GM18868 (cell line): ENCODE measurements around the gene MCM7.

Experiments
- ATAC-seq: cut with Tn5 transposase; IDR thresholded peaks from one replicate; pipeline ENCODE4 v1.9.1; 2021; ENCODE audit warnings: mild to moderate bottlenecking, moderate library complexity; ENCODE audit not compliant: unreplicated experiment

Gene MCM7

DNA sequence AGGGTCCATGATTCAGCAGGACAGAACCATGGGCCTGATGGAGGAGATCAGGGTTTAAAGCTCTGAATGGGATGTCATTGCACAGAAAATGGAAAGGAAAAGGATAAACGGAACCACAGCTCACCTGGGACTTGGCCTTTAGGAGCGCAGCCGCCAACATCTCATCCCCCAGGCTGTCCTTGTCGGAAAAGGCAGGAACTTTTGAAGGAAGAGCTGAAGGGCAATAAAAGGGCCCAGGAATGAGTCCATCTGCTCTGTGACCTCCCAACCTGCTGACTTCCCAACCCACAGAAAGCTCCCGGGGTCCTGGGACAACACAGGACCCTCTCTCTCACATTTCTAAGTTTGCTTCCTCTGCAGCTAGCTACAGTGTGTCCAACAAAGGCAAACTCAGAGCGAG, 25.8 kb downstream of the MCM7 start:
- ATAC-seq = no peak

- ATAC-seq = no peak
Measured at GRCh38 chr7:100074841-100075240, 26.4 kb downstream of the MCM7 start.

GRCh38 chr7:100072462-100072861, 28.7 kb downstream of the MCM7 start:
- no peak for ATAC-seq

DNA sequence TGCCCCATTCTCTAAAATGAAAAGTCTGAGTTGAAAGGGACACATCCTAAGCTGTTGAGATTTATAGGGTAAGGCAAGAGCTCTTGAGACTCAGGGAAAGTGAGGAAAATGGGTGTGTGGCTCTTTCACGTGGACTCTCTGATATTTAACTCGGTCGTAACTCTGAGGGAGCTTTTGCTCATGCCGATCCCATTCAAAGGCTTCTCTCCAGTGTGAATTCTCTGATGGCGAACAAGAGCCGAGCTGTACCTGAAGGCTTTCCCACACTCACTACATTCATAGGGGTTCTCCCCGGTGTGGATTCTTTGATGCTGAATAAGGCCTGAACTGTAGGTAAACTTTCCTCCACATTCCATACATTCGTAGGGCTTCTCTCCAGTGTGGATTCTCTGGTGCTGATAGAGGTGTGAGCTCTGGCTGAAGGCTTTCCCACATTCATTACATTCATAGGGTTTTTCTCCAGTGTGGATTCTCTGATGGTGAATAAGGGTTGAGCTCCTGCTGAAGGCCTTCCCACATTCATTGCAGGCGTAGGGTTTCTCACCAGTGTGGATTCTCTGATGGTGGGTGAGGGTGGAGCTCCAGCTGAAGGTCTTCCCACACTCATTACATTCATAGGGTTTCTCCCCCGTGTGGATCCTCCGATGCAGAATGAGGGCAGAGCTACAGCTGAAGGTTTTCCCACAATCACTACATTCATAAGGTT, 30.0 kb downstream of the MCM7 start:
- no peak for ATAC-seq

- no peak for ATAC-seq
Measured at GRCh38 chr7:100069991-100070390, 31.2 kb downstream of the MCM7 start.

GRCh38 chr7:100066953-100067352, 34.2 kb downstream of the MCM7 start:
- no peak for ATAC-seq

DNA sequence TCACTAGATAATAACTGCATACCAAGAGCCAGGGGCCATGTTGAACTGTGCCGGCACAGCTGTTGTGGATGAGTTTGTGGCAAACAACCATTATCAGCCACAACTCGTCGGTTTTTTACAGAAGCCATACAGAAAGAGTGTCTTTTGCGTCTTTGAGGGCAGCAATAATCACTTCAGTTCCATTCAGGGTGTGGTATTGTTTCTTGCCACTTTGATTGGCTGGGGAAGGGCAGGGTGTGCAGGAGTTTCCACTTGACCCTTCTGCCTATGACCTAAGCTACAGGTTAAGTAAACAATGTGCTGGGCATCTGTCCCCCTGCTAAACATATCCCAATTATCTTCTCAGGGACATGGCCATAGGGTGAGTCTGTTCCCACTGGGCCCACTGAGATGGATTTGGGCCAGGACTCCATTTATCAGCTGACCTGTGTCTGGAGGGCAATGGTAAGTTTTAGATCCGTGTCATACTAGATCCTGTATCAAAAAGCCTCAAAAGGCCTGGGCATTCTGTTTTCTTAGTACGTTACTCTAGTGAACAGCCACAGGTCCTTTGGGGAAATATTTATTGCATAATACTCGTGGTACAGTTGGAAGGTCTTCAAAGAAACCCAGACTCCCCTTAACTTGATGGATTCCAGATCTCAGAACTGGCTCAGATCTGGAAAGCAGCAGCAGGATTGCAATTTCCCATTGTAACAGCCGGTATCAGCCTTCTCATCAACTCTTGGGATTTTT, 35.6 kb downstream of the MCM7 start:
- ATAC-seq = no peak

DNA sequence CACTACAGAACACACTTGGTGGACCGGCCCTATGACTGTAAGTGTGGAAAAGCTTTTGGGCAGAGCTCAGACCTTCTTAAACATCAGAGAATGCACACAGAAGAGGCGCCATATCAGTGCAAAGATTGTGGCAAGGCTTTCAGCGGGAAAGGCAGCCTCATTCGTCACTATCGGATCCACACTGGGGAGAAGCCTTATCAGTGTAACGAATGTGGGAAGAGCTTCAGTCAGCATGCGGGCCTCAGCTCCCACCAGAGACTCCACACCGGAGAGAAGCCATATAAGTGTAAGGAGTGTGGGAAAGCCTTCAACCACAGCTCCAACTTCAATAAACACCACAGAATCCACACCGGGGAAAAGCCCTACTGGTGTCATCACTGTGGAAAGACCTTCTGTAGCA, 37.0 kb downstream of the MCM7 start:
- no peak for ATAC-seq

DNA sequence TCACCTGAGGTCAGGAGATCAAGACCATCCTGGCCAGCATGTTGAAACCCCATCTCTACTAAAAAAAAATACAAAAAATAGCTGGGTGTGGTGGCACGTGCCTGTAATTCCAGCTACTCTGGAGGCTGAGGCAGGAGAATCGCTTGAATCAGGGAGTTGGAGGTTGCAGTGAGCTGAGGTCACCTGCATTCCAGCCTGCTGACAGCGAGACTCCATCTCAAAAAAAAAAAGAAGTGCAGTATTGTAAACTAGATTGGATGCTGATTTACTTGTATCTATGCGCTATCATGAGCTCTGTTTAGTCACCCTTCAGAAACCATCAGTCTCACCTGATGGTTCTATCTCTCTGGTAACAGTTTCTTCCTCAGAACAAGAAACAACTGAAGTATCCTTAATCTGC, 37.8 kb downstream of the MCM7 start:
- ATAC-seq = no peak

GRCh38 chr7:100061518-100062193, 39.5 kb downstream of the MCM7 start:
- no peak for ATAC-seq

DNA sequence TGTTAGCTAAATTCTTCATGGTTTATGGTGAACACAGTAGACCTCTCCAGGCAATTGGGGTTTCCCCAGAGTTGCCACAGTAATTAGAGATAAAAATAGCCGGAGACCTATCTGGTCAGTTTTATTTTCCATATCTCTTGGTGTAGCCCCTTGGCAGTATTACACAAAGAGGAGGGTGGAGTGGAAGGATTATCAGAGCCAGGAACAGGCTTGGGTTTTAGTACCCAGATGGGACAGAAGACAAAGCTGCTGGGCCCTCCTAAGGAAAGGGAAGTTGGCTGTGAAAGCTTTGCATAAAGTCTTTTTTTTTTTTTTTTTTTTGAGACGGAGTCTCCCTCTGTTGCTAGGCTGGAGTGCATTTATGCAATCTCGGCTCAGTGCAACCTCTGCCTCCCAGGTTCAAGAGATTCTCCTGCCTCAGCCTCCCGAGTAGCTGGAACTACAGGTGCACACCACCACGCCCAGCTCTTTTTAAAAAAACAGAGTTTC, 41.9 kb downstream of the MCM7 start:
- ATAC-seq = no peak

GRCh38 chr7:100057006-100057405, 44.2 kb downstream of the MCM7 start:
- ATAC-seq = no peak

GRCh38 chr7:100053215-100053614, 48.0 kb downstream of the MCM7 start:
- ATAC-seq = no peak

DNA sequence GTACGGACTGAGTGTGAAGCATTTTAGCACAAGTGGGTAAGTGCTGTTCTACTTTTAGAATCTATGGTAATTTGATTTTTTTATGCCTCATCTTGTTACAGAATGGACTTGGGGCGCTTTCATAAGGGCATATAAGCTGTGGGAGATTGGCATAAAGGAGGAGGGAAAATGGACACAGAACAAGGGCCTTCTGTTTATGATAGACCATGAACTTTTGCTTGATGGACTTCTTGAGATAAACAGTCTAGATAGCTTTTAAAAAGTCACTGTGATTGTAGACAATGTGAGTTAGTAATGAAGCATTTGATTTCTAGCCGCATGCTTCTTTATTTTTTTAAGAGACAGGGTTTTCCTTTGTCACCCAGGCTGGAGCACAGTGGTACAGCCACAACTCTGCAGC, 49.6 kb downstream of the MCM7 start:
- no peak for ATAC-seq

- peak; percentile 94 for ATAC-seq
Measured at GRCh38 chr7:100049441-100050291, 51.5 kb downstream of the MCM7 start, which contains the start of gene ZSCAN21. Gene ZSCAN21, plus strand, starts transcription at chr7:100049774. Its CDS starts 7,233 bp downstream, at chr7:100057007.

- ATAC-seq = no peak
Measured at GRCh38 chr7:100048680-100049079, 52.5 kb downstream of the MCM7 start.

DNA sequence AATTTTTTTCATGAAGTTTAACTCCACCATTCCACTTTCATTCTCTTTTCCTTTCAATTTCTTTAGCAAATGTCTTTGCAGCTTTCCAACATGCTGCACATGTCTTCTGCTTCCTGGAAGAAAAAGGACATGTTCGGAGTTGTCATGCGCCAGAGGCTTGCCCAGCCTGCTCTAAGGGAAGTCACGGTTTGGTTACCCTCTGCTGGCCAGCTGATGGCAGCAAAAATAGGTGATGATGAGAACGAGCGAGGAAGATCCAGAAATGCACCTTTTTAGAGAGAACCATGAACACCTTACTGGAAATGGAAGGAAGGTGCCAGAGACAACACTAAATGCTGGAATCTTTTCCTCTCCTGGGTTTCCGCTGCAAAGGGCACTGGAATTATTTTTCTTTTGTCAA, 56.5 kb downstream of the MCM7 start:
- no peak for ATAC-seq
